ENCODE data around the gene LOXHD1. TPM values are rescaled to one million over a fixed set of nuclear protein-coding genes. Genes with fewer than 3 reads are reported as not detected.

The LOXHD1 gene
- total RNA-seq, 1 experiment from 2014 or later, result not detected

GRCh38 chr18:46458472-46458871, 198.5 kb downstream of the LOXHD1 start:
- no peak for DNase-seq (ENCODE audit: low read depth)

- DNase-seq (ENCODE audit: low read depth), result no peak
Measured at GRCh38 chr18:46456691-46457090, 200.3 kb downstream of the LOXHD1 start.

- DNase-seq (ENCODE audit: low read depth), result peak; percentile 70
Measured at GRCh38 chr18:46452820-46453219, 204.2 kb downstream of the LOXHD1 start.

- no peak for DNase-seq (ENCODE audit: low read depth)
Measured at GRCh38 chr18:46449499-46449898, 207.5 kb downstream of the LOXHD1 start.

GRCh38 chr18:46449033-46449432, 208.0 kb downstream of the LOXHD1 start:
- no peak for DNase-seq (ENCODE audit: low read depth)

GRCh38 chr18:46448347-46448746, 208.7 kb downstream of the LOXHD1 start:
- no peak for DNase-seq (ENCODE audit: low read depth)

- no peak for DNase-seq (ENCODE audit: low read depth)
Measured at GRCh38 chr18:46447792-46448191, 209.2 kb downstream of the LOXHD1 start.

- no peak for DNase-seq (ENCODE audit: low read depth)
Measured at GRCh38 chr18:46447323-46447722, 209.7 kb downstream of the LOXHD1 start.

GRCh38 chr18:46445522-46446313, 211.3 kb downstream of the LOXHD1 start:
- no peak for DNase-seq (ENCODE audit: low read depth)

GRCh38 chr18:46439037-46439436, 218.0 kb downstream of the LOXHD1 start:
- DNase-seq (ENCODE audit: low read depth), result no peak

- no peak for DNase-seq (ENCODE audit: low read depth)
Measured at GRCh38 chr18:46437061-46437460, 220.0 kb downstream of the LOXHD1 start.

- no peak for DNase-seq (ENCODE audit: low read depth)
Measured at GRCh38 chr18:46436621-46437020, 220.4 kb downstream of the LOXHD1 start.

GRCh38 chr18:46435031-46435430, 222.0 kb downstream of the LOXHD1 start:
- DNase-seq (ENCODE audit: low read depth), result no peak

- DNase-seq (ENCODE audit: low read depth), result no peak
Measured at GRCh38 chr18:46434629-46435028, 222.4 kb downstream of the LOXHD1 start.

GRCh38 chr18:46433121-46433826, 223.7 kb downstream of the LOXHD1 start:
- no peak for DNase-seq (ENCODE audit: low read depth)

GRCh38 chr18:46431522-46432171, 225.4 kb downstream of the LOXHD1 start:
- no peak for DNase-seq (ENCODE audit: low read depth)

- no peak for DNase-seq (ENCODE audit: low read depth)
Measured at GRCh38 chr18:46429649-46430224, 227.3 kb downstream of the LOXHD1 start.

- no peak for DNase-seq (ENCODE audit: low read depth)
Measured at GRCh38 chr18:46429130-46429529, 227.9 kb downstream of the LOXHD1 start.

GRCh38 chr18:46428368-46428767, 228.7 kb downstream of the LOXHD1 start:
- no peak for DNase-seq (ENCODE audit: low read depth)

- no peak for DNase-seq (ENCODE audit: low read depth)
Measured at GRCh38 chr18:46427216-46427995, 229.6 kb downstream of the LOXHD1 start.

All from HT1080 (cell line).